Stimulated activated CD4-positive, alpha-beta T cell treated with anti-CD3 and anti-CD28 coated beads, Interleukin-1b, Interleukin-23, amount 100 ng/mL, for 48 hours (primary cell): ENCODE data around the gene PRKCQ.
"Not testable (repeated sequence)": the region's sequence is repeated elsewhere in the genome, so short reads cannot be mapped to it uniquely, and the experiment has no call there.

Experiments
- DNase-seq: peaks from one replicate; pipeline ENCODE4 v3.0.0-alpha.2; 2020

PRKCQ gene

GRCh38 chr10:6487920-6488319 is 92.2 kb downstream of the PRKCQ start:
- DNase-seq, result no peak

- DNase-seq, result no peak
Measured at GRCh38 chr10:6486309-6486708, 93.8 kb downstream of the PRKCQ start.

- no peak for DNase-seq
Measured at GRCh38 chr10:6482737-6483357, 97.2 kb downstream of the PRKCQ start.

GRCh38 chr10:6478722-6479121 is 101.4 kb downstream of the PRKCQ start:
- DNase-seq, result no peak

GRCh38 chr10:6476989-6477388 is 103.1 kb downstream of the PRKCQ start:
- no peak for DNase-seq

GRCh38 chr10:6474871-6475270 is 105.2 kb downstream of the PRKCQ start:
- no peak for DNase-seq

GRCh38 chr10:6473901-6474370 is 106.1 kb downstream of the PRKCQ start:
- no peak for DNase-seq

- DNase-seq, result peak; percentile 41
Measured at GRCh38 chr10:6473430-6473829, 106.6 kb downstream of the PRKCQ start.

- DNase-seq, result not testable (repeated sequence)
Measured at GRCh38 chr10:6472710-6473005, 107.4 kb downstream of the PRKCQ start.

GRCh38 chr10:6470894-6471618 is 109.0 kb downstream of the PRKCQ start:
- DNase-seq, result no peak

- no peak for DNase-seq
Measured at GRCh38 chr10:6469661-6470060, 110.4 kb downstream of the PRKCQ start.

- peak; percentile 16 for DNase-seq
Measured at GRCh38 chr10:6465854-6466601, 114.0 kb downstream of the PRKCQ start.

GRCh38 chr10:6465437-6465836 is 114.6 kb downstream of the PRKCQ start:
- no peak for DNase-seq

GRCh38 chr10:6464862-6465430 is 115.1 kb downstream of the PRKCQ start:
- DNase-seq, result no peak

GRCh38 chr10:6463366-6463765 is 116.7 kb downstream of the PRKCQ start:
- no peak for DNase-seq

- DNase-seq, result no peak
Measured at GRCh38 chr10:6461961-6462360, 118.1 kb downstream of the PRKCQ start.

GRCh38 chr10:6460861-6461409 is 119.1 kb downstream of the PRKCQ start:
- DNase-seq, result no peak

- DNase-seq, result no peak
Measured at GRCh38 chr10:6458814-6459213, 121.3 kb downstream of the PRKCQ start.

GRCh38 chr10:6457376-6457775 is 122.7 kb downstream of the PRKCQ start:
- DNase-seq, result no peak

GRCh38 chr10:6456067-6456466 is 124.0 kb downstream of the PRKCQ start:
- DNase-seq, result no peak

- no peak for DNase-seq
Measured at GRCh38 chr10:6455592-6455991, 124.5 kb downstream of the PRKCQ start.

GRCh38 chr10:6446711-6447110 is 133.4 kb downstream of the PRKCQ start:
- DNase-seq, result no peak

- peak; percentile 53 for DNase-seq
Measured at GRCh38 chr10:6445671-6446316, 134.3 kb downstream of the PRKCQ start.
